Medulla oblongata (tissue), 1 donor: ENCODE measurements around the gene FKBP4.
"Not testable (repeated sequence)": the region's sequence is repeated elsewhere in the genome, so short reads cannot be mapped to it uniquely, and the experiment has no call there.

Experiments used
- DNase-seq: peaks from one replicate; pipeline ENCODE4 v3.0.0-alpha.2; 2015; ENCODE audit errors: extremely low spot score

The FKBP4 gene, protein sequence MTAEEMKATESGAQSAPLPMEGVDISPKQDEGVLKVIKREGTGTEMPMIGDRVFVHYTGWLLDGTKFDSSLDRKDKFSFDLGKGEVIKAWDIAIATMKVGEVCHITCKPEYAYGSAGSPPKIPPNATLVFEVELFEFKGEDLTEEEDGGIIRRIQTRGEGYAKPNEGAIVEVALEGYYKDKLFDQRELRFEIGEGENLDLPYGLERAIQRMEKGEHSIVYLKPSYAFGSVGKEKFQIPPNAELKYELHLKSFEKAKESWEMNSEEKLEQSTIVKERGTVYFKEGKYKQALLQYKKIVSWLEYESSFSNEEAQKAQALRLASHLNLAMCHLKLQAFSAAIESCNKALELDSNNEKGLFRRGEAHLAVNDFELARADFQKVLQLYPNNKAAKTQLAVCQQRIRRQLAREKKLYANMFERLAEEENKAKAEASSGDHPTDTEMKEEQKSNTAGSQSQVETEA

DNA sequence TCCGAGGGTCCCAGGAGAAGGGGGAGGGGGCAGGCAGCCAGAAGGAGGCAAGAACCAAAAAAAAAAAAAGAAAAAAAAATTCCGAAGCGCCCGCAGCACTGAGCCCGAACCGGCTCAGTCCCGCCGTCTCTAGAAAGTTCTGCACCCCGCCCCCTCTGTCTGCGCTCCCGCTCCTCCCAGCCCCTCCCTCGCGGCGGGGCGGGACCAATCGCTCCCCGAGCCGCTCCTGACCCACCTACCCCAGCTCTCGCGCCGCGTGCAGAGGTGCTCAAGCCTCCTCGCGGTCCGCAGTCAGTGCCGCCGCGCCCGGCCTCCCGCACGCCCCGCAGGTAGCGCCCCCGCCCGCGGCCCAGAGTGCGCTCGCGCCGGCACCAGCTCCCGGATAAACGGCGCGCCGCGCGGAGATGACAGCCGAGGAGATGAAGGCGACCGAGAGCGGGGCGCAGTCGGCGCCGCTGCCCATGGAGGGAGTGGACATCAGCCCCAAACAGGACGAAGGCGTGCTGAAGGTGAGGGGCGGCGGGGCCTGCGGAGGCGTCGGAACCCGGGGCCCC lies at the start of gene FKBP4:
TSS of gene FKBP4 (plus strand) at position 235 of the 554 bp plus-strand sequence. CDS start at position 405, 170 bp downstream.
- DNase-seq, result peak; percentile 97

DNA sequence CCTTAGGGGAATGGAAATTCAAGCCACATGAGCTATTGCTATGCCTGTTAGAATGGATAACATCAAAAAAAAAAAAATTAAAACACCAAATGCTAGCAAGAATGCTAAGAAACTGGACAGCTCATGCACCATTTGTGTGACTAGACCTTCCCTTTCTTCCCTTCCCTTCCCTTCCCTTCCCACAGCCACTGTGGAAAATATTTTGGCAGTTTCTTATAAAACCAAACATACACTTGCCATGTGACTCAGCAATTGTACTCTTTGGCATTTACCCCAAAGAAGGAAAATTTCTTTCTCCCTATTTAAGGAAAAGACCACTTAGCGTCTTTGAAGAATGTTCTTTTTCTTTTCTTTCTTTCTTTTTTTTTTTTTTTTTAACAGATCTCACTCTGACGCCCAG lies 49.1 kb upstream of the FKBP4 start:
- DNase-seq, result no peak

DNA sequence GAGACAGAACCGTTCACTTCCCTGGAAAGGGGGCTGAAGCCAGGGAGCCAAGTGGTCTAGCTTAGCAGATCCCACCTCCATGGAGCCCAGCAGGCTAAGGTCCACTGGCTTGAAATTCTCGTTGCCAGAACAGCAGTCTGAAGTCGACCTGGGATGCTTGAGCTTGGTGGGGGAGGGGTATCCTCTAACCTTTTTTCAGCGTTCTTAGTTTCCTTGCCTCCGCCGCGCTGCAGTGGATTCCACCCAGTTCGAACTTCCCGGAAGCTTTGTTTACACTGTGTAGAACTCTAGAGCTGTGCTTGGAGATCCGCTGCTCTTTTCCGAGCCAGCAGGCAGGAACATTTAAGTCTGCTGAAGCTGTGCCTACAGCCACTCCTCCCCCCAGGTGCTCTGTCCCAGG lies 45.2 kb upstream of the FKBP4 start:
- DNase-seq, result no peak

DNA sequence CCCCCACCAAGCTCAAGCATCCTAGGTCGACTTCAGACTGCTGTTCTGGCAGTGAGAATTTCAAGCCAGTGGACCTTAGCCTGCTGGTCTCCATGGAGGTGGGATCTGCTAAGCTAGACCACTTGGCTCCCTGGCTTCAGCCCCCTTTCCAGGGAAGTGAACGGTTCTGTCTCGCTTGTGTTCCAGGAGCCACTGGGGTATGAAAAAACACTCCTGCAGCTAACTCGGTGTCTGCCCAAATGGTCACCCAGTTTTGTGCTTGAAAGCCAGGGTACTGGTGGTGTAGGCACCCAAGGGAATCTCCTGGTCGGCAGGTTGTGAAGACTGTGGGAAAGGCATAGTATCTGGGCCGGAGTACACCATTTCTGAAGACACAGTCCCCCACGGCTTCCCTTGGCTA lies 44.6 kb upstream of the FKBP4 start:
- no peak for DNase-seq

DNA sequence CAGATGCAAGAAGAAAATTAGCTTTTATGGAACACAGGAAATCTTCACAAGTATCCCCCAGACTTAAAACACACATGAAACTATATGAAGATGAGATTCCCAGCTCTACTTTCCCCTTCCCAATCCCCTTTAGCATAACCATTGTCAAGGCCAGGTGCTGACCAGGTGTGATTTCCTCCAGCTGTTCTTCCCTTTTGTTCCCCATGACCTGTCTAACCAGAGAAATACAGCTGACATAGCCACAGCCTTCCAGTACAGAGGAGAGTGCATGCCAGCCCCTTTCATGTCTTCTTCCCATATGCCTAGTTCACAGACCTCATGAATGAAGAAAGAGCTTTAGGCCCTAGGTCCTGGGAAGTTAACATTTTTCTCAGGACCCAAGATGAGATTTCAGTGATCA lies 43.5 kb upstream of the FKBP4 start:
- DNase-seq, result no peak

DNA sequence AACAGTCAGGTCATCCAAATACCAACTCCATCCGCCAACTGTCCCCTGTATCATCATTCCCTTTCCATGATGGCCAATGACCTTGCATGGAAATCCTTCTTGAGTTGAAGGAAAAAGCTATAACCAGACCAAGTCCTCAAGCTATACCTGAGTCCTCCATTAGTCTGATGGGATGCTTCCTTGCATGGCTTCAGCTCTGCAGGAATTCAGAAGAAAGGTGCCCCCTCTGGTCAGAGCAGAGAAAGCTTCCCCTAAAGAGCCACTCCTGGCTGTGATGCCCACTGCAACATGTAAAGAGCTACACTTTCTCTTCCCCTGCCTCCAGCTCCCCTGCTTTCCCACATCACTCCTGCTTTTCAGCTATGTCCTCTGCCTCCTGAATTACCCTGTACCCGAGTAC lies 43.1 kb upstream of the FKBP4 start:
- no peak for DNase-seq

DNA sequence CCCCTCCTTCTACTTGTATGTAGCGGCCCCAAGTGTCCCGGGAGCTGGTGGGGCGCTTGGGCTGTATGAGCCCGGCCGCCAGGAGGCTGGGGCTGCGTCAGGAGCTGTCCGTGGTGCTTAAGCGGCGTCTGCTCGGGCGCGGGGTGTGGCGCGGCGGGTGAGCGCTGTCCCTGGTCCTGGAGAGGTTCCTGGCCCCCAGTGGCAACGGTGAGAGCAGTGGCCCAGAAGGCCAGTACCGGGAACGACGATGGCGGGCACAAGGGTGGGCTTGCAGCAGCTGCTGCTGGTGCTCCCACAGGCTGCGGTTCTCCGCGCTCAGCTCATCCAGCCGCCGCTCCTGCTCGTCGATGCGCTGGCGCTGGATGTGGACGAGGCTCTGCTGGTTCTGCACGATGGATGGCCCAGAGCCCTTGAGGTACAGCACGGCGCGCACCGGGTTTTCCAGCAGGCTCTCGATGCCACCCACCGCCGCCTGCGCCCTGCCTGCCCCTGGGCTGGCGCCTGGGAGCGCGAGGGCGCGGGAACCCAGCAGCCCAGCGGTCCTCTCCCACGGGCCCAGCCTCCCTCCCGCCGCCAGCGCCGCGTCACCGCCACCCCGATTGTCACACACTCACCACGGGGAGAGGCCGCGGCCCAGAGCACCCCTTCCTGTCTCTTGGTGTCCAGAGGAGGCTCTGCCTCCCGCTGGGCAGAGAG lies 41.9 kb upstream of the FKBP4 start:
- peak; percentile 64 for DNase-seq

DNA sequence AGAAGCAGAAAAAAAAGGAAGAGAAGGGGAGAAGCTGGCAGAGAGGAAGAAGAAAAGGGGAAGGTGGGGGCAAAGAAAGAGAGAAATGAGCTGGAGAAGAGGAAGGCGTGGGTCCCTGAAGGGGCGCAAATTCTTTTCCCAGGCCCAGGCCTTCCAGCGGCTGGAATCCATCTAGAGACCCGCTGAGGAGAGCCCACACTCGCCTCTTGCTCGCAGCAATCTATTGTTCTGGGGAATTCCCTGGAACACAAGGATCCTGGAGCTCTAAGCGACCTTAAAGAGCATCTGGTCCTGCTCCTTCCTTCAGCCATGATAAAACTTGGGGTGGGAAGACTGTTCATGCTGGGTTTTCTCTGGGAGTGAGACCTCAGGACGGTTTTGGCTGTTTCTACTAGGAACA lies 41.2 kb upstream of the FKBP4 start:
- DNase-seq, result no peak

DNA sequence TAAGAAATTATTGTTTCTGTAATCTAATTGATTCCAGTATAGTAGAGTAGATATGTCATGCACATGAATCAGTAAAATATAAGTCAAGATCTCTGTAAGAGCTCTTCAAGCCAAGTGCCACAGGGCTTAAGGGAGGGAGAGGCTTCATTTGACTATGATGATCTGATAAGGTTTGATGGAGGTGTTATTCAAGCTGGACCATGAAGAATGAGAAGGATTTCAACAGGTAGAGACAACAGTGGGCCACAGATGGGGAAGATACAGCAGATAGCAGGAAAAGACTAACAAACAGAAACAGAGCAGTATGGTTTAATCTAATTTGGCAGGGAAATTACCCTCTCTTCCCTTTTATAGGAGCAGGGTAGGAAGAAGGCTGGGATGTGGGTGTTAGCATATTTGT lies 40.6 kb upstream of the FKBP4 start:
- DNase-seq, result no peak

DNA sequence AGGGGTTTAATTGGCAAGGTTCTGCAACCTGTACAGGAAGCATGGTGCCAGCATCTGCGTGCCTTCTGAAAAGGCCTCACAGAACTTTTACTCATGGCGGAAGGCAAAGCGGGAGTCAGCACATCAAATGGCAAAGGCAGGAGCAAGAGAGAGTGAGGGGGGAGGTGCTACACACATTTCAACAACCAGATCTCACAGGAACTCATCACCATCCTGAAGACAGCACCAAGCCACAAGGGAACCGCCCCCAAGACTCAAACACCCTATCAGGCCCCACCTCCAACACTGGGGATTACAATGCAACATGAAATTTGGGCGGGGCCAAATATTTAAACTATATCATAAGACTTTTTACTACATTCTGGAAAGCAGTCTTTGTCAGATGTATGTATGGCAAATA lies 38.0 kb upstream of the FKBP4 start:
- no peak for DNase-seq

DNA sequence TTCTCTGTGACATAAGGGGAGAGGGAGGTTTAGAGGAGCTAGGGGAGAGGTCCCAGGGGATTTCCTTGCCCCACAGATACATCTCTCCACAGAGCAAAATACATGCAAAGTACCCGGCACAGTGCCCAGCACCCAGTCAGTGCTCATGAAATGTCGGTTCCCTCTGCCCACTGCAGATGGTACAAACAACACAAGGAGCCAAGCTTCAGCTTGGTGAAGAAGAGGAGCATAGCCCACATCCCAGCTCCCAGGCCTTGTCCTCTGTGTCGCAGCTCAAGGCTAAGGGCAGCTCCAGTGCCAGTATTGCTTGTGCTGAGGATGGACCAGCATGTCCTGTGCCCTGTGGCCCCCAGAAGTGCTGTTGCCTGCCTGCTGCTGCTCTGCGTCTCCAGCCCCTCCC lies 35.0 kb upstream of the FKBP4 start:
- no peak for DNase-seq

DNA sequence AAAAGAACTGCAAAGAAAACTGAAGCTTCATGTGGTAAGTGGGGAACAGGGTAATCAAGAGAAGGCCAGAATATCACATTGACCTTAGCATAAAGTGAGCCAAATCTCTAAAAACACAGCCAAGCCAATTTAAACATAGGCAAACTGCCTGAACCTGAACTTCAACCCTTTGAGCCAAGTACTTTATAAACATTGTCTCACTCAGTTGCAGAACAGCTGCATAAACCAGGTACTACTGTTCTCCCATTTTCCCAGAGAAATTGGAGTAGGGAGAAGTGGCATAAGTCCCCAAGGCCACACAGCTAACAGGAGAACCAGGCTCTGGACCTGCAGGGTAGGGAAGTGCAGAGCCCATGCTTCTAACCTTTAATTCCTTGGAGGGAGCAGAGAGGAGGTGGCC lies 30.4 kb upstream of the FKBP4 start:
- no peak for DNase-seq

DNA sequence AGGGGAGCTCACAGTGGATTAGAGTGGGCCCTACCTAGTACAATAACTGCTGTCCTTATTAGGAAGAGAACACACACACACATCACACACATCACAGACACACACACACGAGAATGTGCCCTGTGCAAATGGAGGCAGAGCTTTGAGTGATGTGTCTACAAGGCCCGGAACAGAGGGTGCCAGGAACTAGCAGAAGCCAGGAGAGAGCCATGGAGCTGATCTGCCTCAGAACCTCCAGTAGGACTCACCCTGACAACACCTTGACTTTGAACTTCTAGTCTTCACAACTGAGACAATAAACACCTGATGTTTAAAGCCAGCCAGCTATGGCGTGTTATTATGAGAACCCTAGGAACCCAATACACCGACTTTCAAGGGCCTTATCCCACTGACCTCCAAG lies 29.7 kb upstream of the FKBP4 start:
- DNase-seq, result no peak

DNA sequence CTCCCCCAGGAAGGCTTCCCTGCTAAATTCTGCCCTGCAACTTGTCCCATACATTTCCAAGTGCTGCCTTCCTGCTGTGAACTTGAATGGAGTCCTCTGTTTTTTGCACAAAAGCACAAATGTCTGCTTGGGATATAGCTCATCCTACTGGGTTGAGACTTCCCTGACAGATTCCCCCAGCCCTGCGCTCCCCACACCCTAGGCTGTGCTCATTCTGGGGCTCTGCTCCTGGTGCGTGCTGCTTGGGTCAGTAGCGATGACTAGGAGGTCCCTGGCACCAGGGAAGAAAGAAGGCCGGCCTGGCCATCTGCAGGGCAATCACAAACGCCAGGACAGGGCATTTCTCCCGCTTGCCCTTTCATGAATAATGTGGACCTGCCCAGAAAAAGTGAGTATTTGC lies 29.2 kb upstream of the FKBP4 start:
- DNase-seq, result no peak

DNA sequence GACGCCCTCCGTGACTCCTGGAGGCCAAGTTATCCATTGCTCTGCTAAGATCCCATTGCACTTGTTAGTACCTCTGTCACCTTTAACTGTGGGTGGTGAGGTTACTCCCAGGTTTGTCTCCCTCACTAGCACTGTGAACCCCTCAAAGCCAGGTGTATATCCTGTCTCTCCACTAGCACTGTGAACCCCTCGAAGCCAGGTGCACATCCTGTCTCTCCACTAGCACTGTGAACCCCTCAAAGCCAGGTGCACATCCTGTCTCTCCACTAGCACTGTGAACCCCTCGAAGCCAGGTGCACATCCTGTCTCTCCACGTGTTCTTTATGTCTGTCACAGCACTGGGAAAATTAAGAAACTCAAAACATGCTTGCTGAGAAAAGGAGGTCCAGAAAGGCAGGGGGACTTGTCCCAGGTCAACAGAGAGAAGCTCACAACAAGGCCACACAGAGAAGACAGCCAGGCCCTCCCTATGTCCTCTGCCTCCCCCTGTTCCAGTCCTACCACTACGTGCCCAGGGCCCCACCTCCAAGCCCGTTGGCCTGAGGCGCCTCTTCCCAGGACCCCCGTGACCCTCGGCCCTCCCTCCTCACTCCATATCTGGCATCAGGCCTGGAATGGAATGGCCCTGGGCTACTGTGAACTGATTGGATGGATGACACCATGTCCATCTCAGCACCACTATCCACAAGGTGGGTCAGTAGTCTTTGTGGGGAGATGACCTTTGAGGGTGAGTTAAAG lies 26.4 kb upstream of the FKBP4 start:
- DNase-seq, result no peak

DNA sequence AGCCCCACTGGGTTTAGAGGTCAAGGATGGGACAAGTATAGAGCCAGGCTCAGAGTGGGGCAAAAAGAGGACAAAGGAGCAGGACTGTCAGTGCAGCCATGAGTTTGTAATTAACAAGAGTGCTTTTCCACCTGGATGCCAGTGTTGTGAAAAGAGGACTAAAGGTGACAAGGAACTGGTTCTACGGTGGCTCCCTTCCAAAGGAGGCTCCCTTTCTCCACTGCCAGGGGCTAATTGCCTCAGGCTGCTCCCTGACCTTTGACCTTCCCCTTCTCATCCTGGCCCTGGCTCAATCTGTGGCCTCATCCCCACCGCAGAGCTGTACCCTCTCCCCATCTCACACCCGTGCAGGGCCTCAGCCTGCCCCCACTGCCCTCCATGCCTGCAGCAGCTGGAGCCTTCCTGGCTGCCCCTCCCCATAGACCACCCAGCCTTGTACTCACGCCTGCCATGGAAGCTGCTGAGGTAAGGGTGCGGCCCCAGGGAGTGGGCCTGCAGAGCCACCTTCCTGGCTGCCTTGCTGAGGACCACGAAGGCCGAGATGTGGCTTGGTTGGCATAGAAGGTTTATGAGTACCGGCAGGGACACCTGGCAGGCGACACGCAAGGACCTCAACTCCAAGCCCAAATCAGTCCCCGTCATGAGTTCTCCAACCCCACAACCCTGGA lies 24.8 kb upstream of the FKBP4 start:
- no peak for DNase-seq

DNA sequence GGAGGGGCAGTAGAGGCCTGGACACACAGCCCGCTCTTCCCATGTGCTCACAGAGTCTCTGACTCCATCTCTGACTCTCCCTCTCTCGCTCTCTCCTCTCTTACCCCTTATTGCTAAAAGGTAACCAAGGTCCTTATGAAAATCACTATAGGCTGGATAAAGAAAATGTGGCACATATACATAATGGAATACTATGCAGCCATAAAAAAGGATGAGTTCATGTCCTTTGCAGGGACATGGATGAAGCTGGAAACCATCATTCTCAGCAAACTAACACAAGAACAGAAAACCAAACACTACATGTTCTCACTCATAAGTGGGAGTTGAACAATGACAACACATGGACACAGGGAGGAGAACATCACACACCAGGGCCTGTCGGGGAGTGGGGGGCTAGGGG lies 24.2 kb upstream of the FKBP4 start:
- not testable (repeated sequence) for DNase-seq

DNA sequence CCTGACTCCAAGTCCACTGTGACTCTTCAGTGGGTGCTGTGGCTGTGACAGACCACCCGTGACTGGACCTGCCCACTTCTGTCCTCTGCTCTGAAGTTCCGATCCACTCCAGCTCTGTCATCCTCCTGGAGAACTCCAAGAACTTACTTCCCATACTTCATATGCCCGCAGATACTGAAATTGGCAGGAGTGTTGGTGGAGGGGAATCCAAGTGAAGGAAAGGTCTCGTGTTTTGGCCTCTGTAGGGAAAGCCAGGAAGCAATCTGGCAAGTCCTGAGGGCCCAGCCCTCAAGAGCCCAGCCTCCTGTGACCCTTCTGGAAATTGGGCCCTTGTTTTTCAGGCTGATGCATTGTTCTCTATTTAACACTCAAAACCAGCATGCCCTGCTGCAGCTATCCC lies 22.4 kb upstream of the FKBP4 start:
- no peak for DNase-seq

DNA sequence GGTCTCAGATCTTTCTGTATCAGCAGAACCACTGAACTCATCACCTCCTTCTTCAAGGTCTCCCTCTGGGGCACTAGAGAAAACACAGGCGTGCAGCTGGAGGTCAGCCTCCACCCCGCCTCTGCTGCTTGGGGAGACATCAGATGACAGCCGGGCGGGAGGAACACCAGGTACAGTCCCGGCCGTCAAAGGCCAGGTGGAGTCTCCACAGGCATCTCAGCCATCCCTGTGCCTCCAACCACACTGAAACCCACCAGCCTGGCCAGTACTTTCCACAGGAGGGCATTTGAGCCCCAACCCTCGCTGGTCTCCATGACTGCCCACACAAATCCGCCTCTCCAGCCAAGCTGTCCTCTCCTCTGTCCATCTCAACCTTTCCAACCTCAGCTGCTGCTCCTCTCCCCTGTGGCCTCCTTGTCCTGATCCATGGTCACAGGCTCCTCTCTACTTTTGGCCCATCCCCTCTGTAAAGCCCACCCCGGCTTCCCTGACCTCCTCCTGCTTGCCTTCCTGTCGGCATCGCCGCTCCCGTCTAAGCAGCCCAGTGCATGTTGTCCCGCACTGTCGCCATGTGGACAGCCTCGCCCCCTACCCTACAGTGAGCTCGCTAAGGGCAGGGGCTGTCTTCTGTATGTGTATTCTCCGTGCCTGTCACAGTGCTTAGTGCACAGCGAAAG lies 21.4 kb upstream of the FKBP4 start:
- DNase-seq, result no peak

DNA sequence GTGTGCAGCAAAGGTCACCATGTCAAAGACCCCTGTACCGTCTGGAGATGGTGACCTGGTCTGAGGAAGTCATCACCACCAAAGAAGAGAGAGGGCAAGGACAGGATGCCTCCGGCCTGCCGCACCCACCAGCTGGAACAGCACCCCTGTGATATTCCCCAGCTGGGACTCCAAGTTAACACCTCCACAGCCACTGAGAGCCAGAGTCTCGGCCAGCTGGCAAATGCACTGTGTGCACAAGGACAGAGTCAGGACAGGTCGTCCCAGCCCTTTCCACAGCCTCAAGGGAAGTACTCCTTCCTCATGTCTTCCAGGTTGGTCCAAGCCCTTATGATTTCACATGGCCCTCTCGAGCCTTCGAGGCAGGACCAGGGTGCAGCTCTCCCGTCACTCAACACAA lies 19.3 kb upstream of the FKBP4 start:
- no peak for DNase-seq

DNA sequence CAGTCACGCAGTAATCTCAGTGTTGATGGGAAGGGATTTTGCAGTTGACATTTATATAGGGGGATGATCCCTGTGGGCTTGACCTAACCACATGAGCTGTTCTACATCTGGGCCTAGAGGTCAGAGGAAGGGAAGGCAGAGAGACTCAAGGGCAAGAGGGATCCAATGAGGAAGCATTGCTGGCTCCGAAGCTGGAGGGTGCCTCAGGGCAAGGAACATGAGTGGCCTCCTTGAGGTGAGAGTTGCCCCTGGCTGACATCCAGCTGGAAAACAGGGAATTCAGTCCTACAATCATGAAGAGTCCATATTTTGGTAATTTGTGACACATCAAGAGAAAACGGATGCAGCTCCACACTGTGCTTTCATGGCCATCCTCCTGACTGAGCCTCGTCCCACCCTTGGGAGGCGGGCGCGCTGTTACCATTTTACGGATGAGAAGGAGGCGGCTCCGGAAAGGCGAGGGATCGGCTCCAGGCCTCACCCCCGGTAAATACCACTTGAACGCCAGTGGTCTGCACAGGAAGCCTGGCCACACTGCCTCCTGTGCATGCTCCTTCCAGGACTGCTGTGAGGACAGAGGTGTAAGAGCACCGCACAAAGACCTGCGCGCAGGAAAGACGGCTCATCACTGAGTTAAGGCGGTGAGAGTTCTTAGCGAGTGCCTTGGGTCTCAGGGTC lies 18.5 kb upstream of the FKBP4 start:
- DNase-seq, result no peak
